ENCODE data around the gene TTC23L.

TTC23L gene

DNA sequence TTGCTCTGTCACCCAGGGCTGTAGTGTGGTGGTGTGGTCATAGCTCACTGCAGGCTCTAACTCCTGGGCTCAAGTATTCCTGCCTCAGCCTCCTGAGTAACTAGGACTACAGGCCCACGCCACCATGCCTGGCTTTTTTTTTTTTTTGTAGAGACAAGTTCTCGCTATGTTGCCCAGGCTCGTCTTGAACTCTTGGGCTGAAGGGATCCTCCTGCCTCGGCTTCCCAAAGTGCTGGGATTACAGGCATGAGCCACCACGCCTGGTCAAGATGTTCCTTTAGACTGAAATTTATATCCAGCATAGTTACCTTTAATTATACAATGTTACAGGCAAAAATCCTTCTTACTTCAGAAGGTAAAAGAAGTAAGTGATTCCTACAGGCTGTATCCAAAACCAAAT, 88.8 kb downstream of the TTC23L start:
- TF ChIP-seq GATA1 (IDR thresholded peaks at IDR 0.05; ENCODE audit: low read depth, low read length) (no peak), POLR2A (IDR thresholded peaks at IDR 0.05; ENCODE audit: low read length) (no peak)
- no peak for DNase-seq

DNA sequence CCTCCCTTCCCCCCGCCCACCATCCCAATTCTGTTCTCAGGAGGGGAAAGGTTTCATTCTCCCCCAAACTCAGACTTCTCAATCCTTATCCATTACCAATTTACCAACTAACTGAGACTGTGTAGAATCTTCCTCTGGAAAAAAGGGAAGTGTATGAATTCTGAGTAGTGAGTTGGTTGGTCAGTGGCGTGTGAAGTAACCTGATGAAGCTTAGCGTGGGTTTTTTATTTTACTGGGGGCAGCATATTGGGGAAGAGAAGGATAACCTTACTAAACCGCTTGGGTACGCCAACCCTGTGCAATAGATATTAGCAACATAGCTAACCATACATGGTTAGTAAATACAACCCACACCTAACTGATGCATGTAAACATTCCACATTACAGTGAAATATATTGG, 89.3 kb downstream of the TTC23L start:
- TF ChIP-seq GATA1 (IDR thresholded peaks at IDR 0.05; ENCODE audit: low read depth, low read length) (no peak), POLR2A (IDR thresholded peaks at IDR 0.05; ENCODE audit: low read length) (no peak)

GRCh38 chr5:34929134-34929719, 90.3 kb downstream of the TTC23L start, which contains the start of gene DNAJC21:
DNAJC21 (plus strand) TSS chr5:34929559; CDS start chr5:34929820, 261 bp downstream.
- TF ChIP-seq GATA1 (IDR thresholded peaks at IDR 0.05; ENCODE audit: low read depth, low read length) (no peak), POLR2A (IDR thresholded peaks at IDR 0.05; ENCODE audit: low read length) (no peak)
- DNase-seq = peak; percentile 97 to 98

More for the DNA sequence above, 89.3 kb downstream of the TTC23L start:
- DNase-seq = no peak

DNA sequence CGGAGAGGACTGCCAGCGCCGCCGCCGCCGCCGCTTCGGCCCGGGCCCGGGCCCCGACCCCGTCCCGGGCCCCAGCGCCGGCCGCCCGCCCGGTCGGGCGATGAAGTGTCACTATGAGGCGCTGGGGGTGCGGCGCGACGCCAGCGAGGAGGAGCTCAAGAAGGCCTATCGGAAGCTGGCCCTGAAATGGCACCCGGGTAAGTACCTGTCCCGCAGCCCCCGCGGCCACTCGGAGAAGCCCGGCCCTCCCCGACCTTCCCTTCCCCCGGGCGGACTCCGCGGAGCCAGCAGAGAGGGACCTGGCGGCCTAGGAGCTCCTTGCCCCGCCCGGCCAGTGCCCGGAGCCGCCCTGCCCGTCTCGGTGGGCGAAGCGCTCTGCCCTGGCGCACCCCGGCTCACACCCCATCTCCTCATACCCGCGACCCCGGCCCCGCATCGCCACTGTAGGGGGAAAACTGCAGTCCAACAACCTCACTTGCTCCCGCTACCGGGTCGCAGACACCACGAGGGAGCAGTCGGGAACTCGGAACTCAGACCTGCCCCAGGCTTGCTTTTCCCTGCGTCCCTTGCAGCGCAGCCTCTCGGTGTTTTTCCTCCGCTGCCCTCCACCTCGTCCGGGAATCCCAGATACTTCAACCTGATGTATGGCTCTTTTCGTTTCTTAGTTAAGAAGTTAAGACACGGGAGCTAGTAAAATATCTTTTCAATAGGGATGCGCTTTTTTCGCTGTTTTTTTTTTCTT, 90.9 kb downstream of the TTC23L start:
- DNase-seq = peak; percentile 87 to 91
- TF ChIP-seq GATA1 (IDR thresholded peaks at IDR 0.05; ENCODE audit: low read depth, low read length) (no peak), POLR2A (IDR thresholded peaks at IDR 0.05; ENCODE audit: low read length) (peak; percentile 28)

- TF ChIP-seq POLR2A (IDR thresholded peaks at IDR 0.05; ENCODE audit: low read length) (no peak), GATA1 (IDR thresholded peaks at IDR 0.05; ENCODE audit: low read depth, low read length) (no peak)
- DNase-seq = peak; percentile 55 to 75
These were observed 91.5 kb downstream of the TTC23L start for GRCh38 chr5:34930462-34930844.

DNA sequence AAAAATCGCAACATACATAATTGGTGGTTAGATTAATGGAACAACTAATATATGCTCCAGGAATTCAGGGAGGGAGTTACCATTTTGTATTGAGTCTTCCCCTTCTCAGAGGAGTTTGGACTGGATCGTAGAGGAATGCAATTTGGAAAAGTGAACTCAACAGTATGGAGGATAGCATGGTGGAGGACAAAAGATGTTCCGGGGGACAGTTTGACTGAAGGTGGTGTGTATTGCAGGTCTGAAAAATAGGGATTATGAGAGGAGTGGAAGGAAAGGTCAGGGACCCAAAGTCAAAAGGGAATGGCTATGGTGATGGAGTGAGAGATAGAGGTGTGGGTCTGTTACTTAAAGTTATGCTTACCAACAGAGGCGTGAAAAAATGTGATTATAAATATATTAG, 91.9 kb downstream of the TTC23L start:
- DNase-seq = no peak
- TF ChIP-seq GATA1 (IDR thresholded peaks at IDR 0.05; ENCODE audit: low read depth, low read length) (no peak), POLR2A (IDR thresholded peaks at IDR 0.05; ENCODE audit: low read length) (no peak)

GRCh38 chr5:34932947-34933346, 94.0 kb downstream of the TTC23L start:
- no peak for DNase-seq
- TF ChIP-seq POLR2A (IDR thresholded peaks at IDR 0.05; ENCODE audit: low read length) = no peak
- no peak for TF ChIP-seq GATA1 (IDR thresholded peaks at IDR 0.05; ENCODE audit: low read depth, low read length)

DNA sequence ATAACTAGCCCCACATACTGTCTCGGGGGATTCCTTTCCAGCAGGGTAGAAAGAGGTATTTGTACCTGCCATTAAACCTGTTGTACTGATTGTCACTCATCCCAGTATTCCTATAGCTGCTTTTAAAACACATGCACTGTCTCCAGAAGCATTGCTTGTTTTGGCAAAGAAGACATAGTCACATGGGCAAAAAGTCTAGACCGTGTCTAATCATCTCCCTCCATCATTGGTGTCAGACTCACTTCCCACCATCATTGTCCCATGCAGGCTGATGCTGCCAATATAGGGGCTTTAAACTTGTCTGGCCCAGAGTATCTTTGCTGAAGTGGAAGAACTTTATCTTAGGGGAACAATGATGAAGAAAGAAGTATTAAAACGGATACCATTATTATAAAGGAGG, 103.0 kb downstream of the TTC23L start:
- TF ChIP-seq GATA1 (IDR thresholded peaks at IDR 0.05; ENCODE audit: low read depth, low read length) (no peak), POLR2A (IDR thresholded peaks at IDR 0.05; ENCODE audit: low read length) (no peak)
- DNase-seq = no peak

GRCh38 chr5:34944044-34944443, 105.1 kb downstream of the TTC23L start:
- no peak for DNase-seq

GRCh38 chr5:34944460-34945047, 105.6 kb downstream of the TTC23L start:
- DNase-seq = no peak
- no peak for TF ChIP-seq GATA1 (IDR thresholded peaks at IDR 0.05; ENCODE audit: low read depth, low read length)
- TF ChIP-seq POLR2A (IDR thresholded peaks at IDR 0.05; ENCODE audit: low read length) = no peak

More at GRCh38 chr5:34944044-34944443, 105.1 kb downstream of the TTC23L start:
- no peak for TF ChIP-seq GATA1 (IDR thresholded peaks at IDR 0.05; ENCODE audit: low read depth, low read length)
- TF ChIP-seq POLR2A (IDR thresholded peaks at IDR 0.05; ENCODE audit: low read length) = no peak
